GM04504 (cell line): ENCODE data around the gene ETFBKMT.
"Not testable (repeated sequence)": the region's sequence is repeated elsewhere in the genome, so short reads cannot be mapped to it uniquely, and the experiment has no call there.

Experiments used
- DNase-seq: peaks from one replicate; pipeline ENCODE4 v3.0.0-alpha.2; 2012; ENCODE audit warnings: low read depth

The ETFBKMT gene

GRCh38 chr12:31718542-31719198, 59.2 kb downstream of the ETFBKMT start:
- not testable (repeated sequence) for DNase-seq

GRCh38 chr12:31722580-31722979, 63.1 kb downstream of the ETFBKMT start:
- DNase-seq: no peak
